GM19023 (cell line): ENCODE results near the gene ZCCHC7.

ENCODE experiments used
- ATAC-seq: cut with Tn5 transposase; IDR thresholded peaks from one replicate; pipeline ENCODE4 v1.9.1; 2021; ENCODE audit warnings: mild to moderate bottlenecking, moderate library complexity; ENCODE audit not compliant: unreplicated experiment

ZCCHC7 gene

DNA sequence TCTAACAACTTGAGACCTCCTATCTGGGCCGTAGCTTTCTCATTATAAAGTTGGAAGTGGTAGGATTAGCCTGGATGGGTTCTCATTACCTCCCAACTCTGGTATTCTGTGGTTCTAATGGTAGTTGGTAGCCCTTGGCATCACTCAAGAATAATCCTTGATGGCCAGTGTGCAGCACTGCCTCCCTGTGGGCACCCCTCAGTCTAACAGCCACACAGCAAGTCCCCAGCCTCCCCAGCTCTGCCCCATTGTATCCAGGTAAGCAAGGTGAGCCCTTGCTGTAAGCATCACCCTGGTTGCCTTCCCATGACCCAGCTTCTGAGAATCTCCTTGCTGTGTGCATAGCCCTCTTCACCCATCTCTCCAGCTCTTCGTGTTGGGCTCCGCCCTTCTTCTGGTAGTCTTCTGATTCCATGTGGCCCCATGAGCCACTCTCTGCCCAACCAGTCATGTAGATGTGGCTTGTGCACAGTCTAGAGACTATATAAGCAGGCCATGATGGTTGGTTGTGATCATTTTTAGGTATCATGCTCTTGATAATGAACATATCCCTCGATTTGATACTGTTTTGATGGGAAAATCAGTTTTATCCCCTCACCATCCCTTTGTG, 244.5 kb downstream of the ZCCHC7 start:
- ATAC-seq, result no peak

GRCh38 chr9:37369671-37370070, 249.3 kb downstream of the ZCCHC7 start:
- ATAC-seq, result peak; percentile 26

GRCh38 chr9:37370282-37370681, 249.9 kb downstream of the ZCCHC7 start:
- no peak for ATAC-seq

DNA sequence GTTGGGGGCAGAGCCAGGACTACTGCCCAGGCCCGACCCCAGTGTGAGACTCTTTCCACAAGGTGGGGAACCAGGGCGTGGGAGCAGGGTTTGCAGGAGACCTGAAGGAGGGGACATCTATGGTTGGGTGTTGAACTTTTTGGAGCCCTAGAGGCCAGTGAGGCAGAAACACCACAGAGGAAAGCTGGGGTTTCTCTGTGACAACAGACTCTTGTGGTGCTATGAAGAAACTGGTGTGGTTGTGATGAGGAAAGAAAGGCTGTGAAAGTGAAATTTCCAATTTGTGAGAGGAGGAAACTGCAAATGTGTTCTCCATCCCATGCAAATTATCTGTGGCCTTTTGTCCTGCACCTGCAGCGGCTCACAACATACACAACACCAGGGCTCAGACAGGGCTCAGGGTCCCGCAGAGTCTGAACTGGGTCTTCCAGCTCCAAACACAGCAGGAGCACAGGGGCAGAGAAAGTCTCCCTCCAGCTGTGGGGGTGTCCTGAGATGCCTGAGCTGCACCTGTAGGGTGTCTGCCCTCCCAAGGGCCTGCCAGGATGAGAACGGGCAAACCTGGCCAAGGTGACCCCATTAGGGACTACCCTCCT, 250.7 kb downstream of the ZCCHC7 start:
- ATAC-seq, result peak; percentile 72

DNA sequence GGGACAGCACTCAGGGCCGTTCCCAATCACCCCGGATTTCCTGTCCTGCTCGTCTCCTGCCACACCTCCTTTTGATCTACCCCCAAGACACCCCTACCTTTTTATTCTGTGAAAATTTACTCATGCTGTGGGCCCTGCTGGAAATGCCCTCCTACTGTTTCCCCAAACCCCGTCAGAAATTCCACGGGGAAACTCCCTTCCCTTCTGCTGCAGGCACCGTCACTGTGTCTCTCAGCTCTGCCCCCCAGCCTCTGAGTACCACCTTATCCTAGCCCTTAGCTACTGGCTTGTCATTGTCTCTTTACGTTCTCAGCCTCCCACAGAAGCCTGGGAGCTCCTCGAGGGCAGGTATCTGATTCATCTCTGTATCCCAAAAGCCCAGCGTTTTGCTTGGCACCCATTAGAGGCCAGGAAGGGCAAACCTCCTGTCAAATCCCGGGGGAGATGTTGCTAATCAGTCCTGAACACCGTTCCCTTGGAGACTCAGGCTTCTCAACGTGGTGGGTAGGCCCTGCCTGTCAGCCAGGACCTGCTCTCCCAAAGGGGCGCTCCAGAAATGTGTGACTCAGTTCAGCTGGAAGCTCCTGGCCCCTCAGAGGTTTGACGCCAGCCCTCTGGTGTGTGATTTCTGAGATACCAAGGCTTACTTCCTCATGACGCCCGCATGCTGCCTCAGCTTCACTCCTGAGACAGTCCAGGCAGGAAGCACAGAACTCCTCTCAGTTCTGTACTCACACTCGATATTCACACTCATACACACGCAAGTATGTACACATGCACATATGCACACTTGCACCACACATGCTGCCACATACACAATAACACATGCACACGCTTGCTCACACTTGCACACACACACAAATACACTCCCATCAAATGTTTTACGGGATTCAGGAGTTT, 251.4 kb downstream of the ZCCHC7 start:
- peak; percentile 24 for ATAC-seq

DNA sequence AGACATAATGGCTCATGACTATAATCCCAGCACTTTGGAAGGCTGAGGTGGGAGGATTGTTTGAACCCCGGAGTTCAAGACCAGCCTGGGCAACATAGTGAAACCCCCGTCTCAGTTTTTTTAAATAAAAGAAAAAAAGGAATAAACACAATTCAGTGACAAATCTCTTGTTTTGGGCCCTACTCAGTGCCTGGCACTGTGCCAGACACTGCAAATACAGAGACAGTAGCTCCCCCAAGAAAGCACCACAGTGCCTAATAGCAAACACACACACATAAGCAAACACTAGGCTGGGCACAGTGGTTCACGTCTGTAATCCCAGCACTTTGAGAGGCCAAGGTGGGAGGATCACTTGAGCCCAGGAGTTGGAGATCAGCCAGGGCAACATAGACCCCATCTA, 252.5 kb downstream of the ZCCHC7 start:
- no peak for ATAC-seq

DNA sequence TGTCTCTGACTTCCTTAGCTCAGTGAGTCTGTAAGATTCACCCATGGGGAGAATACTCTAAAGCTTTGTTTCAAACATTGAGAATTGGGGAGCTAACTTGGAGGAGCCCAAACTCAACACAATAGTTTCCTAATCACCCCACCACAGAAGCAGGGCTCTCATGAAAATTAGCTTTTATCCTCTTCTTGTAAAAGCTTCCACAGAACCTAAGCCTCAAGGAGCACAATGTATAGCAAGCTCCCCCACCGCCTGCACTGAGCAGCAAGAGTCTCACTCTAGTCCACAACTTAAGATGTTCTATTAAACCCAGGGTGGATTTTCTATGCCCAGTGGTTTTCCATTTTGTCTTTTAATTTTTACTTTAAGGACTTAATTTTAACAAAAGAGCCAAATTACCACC, 253.2 kb downstream of the ZCCHC7 start:
- no peak for ATAC-seq

DNA sequence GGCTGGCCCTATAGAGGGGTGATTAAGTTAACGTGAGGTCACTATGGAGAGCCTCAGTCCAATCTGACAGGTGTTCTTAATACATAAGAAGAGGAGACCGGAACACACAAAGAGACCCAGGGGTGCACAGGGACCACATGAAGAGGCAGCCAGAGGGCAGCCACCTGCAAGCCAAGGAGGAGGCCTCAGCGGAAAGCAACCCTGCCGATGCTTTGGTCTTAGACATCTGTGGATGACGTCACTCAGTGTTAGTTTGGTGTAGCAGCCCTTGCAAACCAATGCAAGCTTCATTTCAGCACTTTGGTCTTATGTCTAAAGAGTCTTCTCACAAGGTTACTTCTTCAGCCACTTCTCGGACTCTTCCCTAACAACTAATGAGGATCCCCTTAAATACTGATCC, 254.5 kb downstream of the ZCCHC7 start:
- ATAC-seq, result no peak

DNA sequence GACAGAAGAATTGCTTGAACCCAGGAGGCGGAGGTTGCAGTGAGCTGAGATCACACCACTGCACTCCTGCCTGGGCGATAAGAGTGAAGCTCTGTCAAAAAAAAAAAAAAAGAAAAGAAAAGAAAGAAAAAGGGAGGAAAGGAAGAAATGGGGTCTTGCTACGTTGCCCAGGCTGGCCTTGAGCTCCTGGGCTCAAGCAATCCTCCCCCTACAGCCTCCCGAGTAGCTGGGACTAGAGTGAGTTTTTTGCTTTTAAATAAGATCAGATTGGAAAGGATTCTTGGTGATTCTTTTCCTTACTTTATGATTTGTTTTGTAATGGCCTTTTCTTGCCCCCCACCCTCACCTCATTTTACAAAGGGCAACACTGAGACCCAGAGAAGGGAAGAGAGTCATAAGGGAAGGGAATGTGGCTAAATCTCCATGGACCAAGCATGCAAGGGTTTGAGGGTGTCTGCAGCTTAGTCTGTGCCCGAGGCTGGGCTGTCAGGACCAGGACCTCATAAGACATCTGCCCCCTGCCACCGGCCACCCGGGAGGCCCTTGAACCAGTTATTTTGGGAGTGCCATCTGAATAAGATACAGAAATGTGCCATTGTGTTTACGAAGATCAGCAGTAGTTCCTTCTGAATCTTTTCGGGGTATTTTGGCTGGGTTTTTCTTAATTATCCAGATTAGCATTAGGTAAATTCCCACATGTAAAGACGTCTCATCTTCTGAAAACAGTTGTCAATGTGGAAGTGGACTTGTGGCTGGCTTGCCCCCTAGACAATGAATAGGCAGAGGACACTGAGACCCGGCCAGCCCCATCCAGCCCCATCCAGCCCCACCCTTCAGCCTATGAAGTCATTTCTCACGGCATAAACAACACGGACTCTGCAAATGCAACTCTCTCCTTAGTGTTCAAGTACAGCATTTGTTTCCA, 257.6 kb downstream of the ZCCHC7 start:
- peak; percentile 42 for ATAC-seq

DNA sequence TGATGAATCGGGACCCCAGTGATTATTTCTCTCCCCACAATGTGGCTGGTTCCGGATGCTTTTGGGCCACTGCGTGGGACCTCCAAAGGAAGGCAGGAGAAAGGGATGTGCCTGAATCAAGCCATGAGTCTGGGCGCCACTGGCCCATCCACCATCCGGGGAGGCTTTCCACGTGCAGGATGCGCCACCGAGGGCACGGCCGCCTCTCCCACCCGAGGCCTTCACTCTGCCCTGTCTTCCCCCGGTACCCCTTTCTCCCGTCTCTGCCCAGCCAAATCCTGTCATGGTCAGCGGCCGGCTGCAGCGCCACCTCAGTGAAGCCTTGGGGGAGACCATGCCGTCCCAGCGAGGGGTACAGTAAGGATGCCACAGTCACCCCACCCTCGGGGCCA, 258.2 kb downstream of the ZCCHC7 start:
- ATAC-seq, result no peak

GRCh38 chr9:37379835-37380234, 259.5 kb downstream of the ZCCHC7 start:
- no peak for ATAC-seq

- ATAC-seq, result no peak
Measured at GRCh38 chr9:37380570-37380969, 260.2 kb downstream of the ZCCHC7 start.

DNA sequence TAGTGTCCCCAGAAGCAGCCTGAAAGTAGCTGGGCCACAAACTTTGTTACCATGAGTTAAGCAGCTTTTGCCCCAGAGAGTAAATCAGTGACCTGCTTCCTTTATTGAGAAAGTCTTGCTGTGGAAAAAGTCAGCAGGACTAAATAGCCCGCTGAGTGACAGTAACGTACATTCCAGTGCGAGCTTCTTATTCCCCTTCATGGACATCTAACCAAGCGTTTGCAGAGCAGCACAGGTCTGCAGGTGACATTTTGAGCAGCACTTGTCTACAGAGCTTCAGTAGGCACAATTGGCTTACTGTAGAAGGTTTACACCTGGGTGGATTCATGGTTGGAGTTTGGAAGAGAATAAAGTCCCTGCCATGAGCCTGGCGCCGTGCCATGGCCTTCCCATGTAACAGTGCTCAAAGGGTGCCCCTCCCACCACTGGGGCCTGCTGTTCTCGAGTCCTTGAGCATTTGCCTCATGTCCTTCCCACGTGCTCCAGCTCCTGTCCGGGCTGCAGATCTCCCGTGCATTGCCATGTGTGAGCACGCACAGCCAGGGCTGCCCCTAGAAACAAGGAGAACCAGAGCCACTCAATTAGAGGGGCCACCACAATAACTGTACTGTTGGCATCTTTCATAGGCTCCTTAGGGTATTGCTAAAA, 260.8 kb downstream of the ZCCHC7 start:
- ATAC-seq, result no peak

DNA sequence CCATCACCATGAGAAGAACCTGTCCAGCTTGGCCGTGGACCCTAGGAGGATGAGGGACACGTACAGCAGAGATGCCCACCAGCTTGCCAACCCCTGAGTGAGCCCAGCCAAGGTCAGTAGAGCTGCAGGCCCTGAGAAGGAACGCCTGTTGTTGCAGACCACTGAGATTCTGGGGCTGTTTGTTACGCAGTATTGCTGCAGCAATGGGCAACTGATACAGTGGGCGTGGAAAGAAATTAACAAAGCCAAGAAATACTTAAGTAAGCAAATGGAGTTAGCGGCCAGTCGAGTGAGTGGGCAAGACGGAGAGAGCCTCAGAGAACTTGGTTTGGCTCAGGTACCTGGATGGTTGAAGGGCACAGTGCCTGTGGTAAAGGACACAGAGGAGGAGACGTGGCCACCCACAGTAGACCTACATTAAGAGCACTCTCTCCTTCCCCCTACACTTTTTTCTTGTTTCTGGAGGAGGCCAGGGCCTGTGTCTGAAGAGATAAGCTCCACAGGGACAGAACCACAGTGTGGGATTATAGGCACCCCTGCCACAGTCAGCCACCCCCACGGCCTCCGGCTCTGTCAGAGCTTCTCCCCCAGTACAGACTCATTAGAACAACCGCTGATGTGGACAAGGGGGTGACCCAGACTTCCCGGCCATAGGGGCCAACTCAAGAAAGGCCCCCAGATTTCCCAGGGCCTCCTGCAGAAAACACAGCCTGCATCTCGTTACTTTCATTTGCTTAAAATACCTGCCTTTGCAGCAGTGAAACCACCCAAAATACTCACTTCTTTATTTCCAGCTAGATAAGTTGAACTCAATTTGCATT, 262.0 kb downstream of the ZCCHC7 start:
- peak; percentile 37 for ATAC-seq

DNA sequence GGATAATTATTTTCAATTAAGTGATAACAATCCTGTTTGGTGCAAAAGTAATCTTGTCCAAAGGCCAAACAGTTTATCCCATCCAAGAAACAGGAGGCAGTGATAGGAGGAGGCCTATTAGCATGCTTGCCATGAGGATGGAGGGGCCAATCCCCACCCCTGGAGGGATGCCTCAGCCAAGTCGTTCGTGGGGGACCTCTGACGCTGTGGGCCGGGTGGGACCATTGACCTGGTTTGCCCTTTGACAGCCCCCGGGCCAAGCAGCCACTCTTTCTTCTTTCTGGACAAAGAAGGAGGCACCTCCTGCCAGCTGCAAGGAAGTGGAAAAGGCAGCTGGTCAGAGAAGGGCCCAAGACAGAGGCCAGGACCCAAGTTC, 262.6 kb downstream of the ZCCHC7 start:
- ATAC-seq, result peak; percentile 19

DNA sequence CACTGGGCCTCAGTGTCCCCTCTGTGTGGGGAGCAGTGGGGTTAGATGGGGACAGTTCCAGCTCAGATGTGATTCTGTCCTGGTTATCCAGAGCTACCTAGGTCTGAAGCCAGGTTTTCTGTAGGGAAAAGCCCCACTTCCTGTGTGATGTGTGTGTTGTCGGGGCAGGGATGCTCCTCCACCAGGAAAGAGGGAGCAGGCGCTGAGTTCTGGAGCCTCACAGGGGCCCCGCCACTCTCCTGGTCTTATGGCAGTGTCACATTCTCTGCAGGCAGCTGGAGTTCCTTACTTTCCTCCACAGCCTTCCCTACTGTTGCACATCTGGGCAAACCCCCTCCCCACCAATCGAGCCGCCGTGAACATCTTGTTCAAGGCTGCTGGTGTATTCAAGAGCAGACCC, 263.0 kb downstream of the ZCCHC7 start:
- no peak for ATAC-seq

DNA sequence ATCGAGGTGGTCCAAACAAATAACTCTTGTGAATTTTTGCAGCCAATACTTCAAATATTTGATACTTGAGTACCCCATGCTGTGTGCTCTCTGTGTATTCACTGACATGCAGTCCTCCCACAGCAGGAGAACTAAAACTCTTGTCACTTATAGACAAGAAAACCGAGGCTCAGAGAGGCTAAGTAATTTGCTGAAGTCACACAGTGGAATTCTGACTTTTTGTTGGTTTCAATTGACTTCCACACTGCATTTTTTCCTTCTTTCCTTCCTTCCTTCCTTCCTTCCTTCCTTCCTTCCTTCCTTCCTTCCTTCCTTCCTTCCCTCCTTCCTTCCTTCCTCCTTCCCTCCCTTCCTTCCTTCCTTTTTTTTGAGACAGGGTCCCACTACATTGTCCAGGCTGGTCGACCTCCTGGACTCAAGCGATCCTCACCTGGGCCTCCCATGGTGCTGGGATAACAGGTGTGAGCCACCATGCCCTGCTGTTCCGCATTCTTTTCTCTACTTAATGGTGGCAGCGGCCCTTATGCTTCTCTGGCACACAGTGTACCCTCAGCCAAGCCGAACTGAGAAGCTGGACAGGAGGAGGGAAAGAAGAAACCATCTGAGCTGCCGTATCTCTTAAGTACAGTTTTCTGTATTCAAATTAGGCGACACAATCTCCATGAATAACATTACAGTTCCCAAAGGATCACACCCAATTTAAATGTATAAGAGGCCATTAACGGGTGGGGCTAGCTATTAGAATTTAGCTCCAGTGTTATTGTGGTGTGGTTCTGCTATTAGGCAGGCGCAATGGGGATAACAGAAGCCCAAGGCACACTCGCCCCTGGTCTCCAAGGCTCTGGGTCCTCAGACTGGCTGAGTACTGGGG, 263.7 kb downstream of the ZCCHC7 start:
- no peak for ATAC-seq

DNA sequence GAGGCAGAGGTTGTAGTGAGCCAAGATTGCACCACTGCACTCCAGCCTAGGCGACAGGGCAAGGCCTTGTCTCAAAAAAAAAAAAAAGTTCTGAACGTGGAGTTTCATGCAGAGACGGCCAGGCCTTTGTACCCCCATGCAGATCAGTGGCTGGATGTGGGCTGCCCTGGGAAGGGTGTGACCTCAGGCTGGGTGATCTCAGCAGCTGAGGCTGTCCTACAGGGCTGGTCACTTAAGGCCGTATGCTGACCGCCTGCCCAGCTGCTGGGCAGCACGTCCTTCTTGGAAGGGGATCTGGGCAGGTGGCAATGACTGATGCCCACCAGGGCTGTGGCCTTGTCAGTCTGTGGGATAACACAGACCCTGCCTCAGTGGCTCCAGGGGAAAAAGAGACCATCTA, 264.9 kb downstream of the ZCCHC7 start:
- no peak for ATAC-seq

GRCh38 chr9:37386988-37387387, 266.6 kb downstream of the ZCCHC7 start:
- ATAC-seq, result no peak
